GM18507 (cell line): ENCODE data around the gene KANSL2.
"Not testable (repeated sequence)": the region's sequence is repeated elsewhere in the genome, so short reads cannot be mapped to it uniquely, and the experiment has no call there.

Source experiments
- DNase-seq: peaks from one replicate; pipeline ENCODE4 v3.0.0; 2011; ENCODE audit warnings: low read depth; ENCODE audit not compliant: insufficient read length; ENCODE audit errors: extremely low spot score
- FAIRE-seq: peaks from 2 replicates; lab custom pipeline; 2011; peaks lifted over from hg19 to GRCh38; lab: Jason Lieb, UNC

The KANSL2 gene

GRCh38 chr12:48627556-48627955 lies 54.5 kb downstream of the KANSL2 start:
- DNase-seq (no peak), FAIRE-seq (no peak)

GRCh38 chr12:48622997-48623396 lies 59.0 kb downstream of the KANSL2 start:
- DNase-seq, FAIRE-seq: not testable (repeated sequence)

GRCh38 chr12:48618541-48618940 lies 63.5 kb downstream of the KANSL2 start:
- peak; percentile 48 for DNase-seq
- FAIRE-seq = peak; percentile 92

- FAIRE-seq = no peak
- DNase-seq = no peak
These were observed 66.4 kb downstream of the KANSL2 start for GRCh38 chr12:48615681-48616080.

GRCh38 chr12:48613321-48613720 lies 68.7 kb downstream of the KANSL2 start:
- no peak for FAIRE-seq
- no peak for DNase-seq
